Activated CD4-positive, alpha-beta memory T cell treated with anti-CD3 and anti-CD28 coated beads for 36 hours (primary cell): ENCODE results near the gene ABLIM2. TPM values are rescaled to one million over a fixed set of nuclear protein-coding genes. Genes with fewer than 3 reads are reported as not detected.

Experiments used
- CTCF ChIA-PET: fragments of 350-600 bp; sonication (Branson Sonifier 250); formaldehyde crosslinking; loops from one replicate; lab custom pipeline; 2021; ENCODE audit warnings: antibody characterized with exemption, inconsistent platforms; lab: Charles Lee
- POLR2A ChIA-PET: fragments of 350-600 bp; sonication (Branson Sonifier 250); formaldehyde crosslinking; loops from one replicate; lab custom pipeline; 2021; ENCODE audit warnings: antibody characterized with exemption; lab: Charles Lee
- DNase-seq: peaks from one replicate; pipeline ENCODE4 v3.0.0-alpha.2; 2020
- H3K27ac Mint-ChIP-seq: one replicate; pipeline ENCODE4 v1.8.0; 2021; ENCODE audit warnings: mixed read lengths
- H3K27me3 Mint-ChIP-seq: one replicate; pipeline ENCODE4 v1.8.0; 2021; ENCODE audit warnings: mixed read lengths
- H3K36me3 Mint-ChIP-seq: one replicate; pipeline ENCODE4 v1.8.0; 2021; ENCODE audit warnings: mixed read lengths
- H3K4me1 Mint-ChIP-seq: one replicate; pipeline ENCODE4 v1.8.0; 2021; ENCODE audit warnings: low read depth, mixed read lengths
- H3K4me3 Mint-ChIP-seq: one replicate; pipeline ENCODE4 v1.8.0; 2021; ENCODE audit warnings: mild to moderate bottlenecking, mixed read lengths
- H3K9me3 Mint-ChIP-seq: one replicate; pipeline ENCODE4 v1.8.0; 2021; ENCODE audit warnings: mixed read lengths
- intact Hi-C: fragments of 100-400 bp; cut with micrococcal nuclease; formaldehyde crosslinking; loops from one replicate; pipeline ENCODE4 v1.15.1; 2023
- total RNA-seq, 2 experiments: library from RNA; stranded (reverse); gene quantifications; one replicate each; pipeline ENCODE4 v1.2.3, GENCODE V29; 2021

ABLIM2 gene
- total RNA-seq, 2 experiments from 2014 or later: 0.55 to 0.63 TPM

DNA sequence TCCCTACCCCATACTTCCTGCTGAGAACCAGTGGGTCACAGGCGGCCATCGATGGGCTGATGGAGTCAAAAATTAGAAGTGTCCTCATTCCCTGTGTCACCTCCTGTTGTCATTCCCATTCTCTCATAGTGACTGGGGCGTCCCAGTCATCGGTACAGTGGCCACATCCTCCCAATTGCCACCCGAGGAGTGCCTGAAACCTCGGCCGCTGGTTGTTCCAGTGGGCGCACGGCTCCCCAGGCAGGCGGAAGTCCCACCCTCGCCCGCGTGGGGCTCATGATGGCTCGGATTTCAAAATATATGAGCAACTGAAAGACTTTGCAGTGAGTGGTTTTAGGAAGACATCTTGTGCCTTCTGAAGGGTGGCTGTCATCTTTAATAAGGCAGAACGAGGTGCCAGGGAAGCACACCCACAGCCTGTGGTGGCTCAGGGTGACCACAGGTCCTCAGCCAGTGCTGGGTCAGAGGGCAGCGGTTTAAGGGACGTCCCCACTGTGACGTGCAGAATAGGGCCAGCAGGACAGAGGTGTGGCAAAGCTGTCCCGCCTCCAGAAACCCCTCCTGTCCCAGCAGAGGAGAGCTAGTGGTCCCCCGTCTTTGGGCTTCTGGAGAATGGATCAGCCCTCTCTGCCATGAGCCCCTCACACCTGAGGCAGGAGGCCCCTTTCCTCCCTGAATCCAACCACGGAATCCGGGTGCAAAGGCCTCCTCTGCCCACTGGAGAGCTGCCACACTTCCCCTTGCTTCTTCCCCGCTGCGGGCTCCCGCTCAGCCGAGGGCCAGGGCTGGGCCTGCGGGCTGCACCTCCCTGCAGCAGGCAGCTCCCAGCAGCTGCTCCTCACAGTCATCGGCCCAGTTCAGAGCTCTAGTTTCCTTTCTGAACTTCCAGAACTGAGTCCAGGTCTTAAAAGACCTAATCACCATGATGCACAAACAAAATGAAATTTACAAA is 90.4 kb downstream of the ABLIM2 start:
- CTCF ChIA-PET: no interaction called here
- no peak for DNase-seq

DNA sequence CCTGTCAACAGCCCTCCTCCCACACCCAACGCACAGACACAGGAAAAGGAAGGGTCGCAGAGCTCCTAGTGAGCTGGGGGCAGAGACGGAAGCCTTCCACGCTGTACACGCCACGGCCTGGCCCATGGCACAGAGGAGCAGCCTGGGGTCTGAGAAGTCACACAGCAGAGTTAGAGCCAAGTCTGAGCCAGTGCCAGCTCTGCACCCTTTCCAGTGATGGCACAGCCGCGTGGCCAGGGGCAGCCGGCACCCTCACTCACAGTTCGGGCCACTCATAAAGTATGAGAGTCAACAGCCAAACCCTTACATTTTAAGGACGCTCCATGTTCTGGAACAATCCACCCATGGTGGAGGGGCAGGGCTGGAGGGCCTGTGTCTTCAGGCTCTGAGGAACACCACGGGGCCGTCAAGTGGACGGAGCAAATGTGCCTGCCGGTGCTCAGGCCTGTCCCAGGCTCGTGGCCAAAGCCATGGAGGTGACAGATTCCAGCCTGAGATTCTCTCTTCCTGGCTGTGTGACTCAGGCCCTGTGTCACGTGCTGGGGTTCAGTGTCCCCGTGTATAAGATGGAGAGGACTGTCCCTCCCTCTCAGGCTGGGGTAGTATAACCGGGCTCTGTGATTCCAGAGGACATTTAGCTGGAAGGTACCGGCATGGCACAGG is 91.2 kb downstream of the ABLIM2 start:
- H3K27ac Mint-ChIP-seq: no peak overlapping the region
- H3K4me1 Mint-ChIP-seq: no peaks in the 10 kb centered on the region
- ChIA-PET POLR2A (no interaction called here), CTCF (no interaction called here)
- DNase-seq: no peak
- H3K4me3 Mint-ChIP-seq: no peak overlapping the region
- H3K9me3 Mint-ChIP-seq: peaks cover 24% of the 10 kb centered on the region
- H3K36me3 Mint-ChIP-seq: peaks cover 9% of the 10 kb centered on the region
- intact Hi-C loops: no loop called here
- H3K27me3 Mint-ChIP-seq: peaks cover 1% of the 10 kb centered on the region

More for the DNA sequence above, 90.4 kb downstream of the ABLIM2 start:
- intact Hi-C loops: no loop called here
- Mint-ChIP-seq H3K9me3 (peaks cover 22% of the 10 kb centered on the region), H3K4me3 (no peak overlapping the region), H3K4me1 (no peaks in the 10 kb centered on the region), H3K27ac (no peak overlapping the region), H3K36me3 (peaks cover 8% of the 10 kb centered on the region), H3K27me3 (peaks cover 4% of the 10 kb centered on the region)
- POLR2A ChIA-PET: no interaction called here

DNA sequence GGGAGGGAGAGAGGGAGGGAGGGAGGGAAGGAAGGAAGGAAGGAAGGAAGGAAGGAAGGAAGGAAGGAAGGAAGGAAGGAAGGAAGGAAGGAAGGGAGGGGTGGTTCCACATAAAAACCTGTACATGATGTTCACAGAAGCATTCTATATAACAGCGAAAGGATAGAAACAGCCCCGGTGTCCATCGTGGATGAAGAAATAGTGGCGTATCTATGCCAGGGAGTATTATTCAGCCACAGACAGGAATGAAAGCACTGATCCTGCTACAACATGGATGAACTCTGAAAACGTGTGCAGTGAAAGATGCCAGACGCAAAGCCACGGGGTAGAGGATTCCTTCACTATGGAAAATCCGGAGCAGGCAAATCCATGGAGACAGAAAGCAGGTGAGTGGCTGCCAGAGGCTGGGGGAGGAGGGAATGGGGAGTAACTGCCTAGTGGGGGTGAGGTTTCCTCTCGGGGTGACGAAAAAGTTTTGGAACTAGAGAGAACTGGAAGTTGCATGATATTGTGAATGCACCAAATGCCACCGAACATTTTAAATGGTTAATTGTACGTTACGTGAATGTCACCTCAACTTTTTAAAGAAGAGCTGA is 92.2 kb downstream of the ABLIM2 start:
- H3K9me3 Mint-ChIP-seq: peaks cover 24% of the 10 kb centered on the region
- POLR2A ChIA-PET: no interaction called here
- H3K27ac Mint-ChIP-seq: no peak overlapping the region

DNA sequence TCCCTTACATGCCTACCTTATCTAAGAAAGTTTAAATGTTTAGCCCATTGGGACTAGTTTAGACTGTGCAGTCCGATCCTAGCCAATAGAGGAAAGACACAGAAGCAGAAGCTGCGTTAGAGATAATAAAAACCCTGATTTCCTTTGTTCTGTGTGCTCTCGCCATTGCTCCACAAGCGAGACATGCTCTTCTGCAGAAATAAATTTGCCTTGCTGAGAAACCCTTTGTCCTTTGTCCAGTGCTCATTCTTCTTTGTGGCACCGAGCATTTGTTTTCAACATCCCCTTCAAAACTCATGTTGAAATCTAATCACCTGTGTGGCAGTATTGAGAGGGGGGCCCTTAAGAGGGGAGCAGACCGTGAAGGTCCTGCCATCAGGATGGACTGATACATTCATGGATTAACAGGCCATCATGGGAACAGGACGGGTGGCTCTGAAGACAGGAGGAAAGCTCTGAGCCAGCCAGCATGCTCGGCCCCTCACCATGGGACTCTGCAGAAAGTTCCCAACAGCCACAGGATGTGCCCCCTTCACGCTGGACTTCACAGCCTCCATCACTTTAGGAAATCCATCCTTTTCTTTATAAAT is 94.5 kb downstream of the ABLIM2 start:
- DNase-seq: no peak
- H3K4me1 Mint-ChIP-seq: no peaks in the 10 kb centered on the region
- no peak overlapping the region for H3K4me3 Mint-ChIP-seq
- H3K36me3 Mint-ChIP-seq: peaks cover 9% of the 10 kb centered on the region
- POLR2A ChIA-PET: no interaction called here
- H3K9me3 Mint-ChIP-seq: peaks cover 24% of the 10 kb centered on the region
- intact Hi-C loops: no loop called here
- CTCF ChIA-PET: no interaction called here
- no peak overlapping the region for H3K27ac Mint-ChIP-seq
- no peaks in the 10 kb centered on the region for H3K27me3 Mint-ChIP-seq

More for the DNA sequence above, 92.2 kb downstream of the ABLIM2 start:
- peaks cover 9% of the 10 kb centered on the region for H3K36me3 Mint-ChIP-seq
- intact Hi-C loops: no loop called here
- H3K4me1 Mint-ChIP-seq: no peaks in the 10 kb centered on the region
- H3K4me3 Mint-ChIP-seq: no peak overlapping the region
- no peaks in the 10 kb centered on the region for H3K27me3 Mint-ChIP-seq
- DNase-seq: no peak
- CTCF ChIA-PET: no interaction called here

DNA sequence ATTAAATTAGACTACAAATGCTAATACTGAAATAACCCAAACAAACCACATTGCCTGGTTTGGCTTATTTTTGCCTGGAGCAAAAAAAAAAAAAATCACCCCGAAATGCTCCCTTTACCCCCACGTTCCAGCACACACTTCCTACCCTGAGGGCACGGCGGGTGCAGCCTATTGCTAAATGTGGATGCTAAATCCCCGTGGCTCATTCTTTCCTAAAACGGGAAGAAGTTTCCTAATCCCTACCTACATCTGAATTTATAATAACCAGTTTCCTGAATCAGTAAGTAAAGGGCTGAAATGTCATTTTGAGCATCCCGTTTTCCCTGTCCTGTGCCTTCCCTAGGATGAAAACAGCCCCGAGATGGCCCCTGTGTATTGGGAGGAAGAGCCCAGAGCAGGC is 97.0 kb downstream of the ABLIM2 start:
- intact Hi-C loops: no loop called here
- Mint-ChIP-seq H3K4me3 (no peak overlapping the region), H3K9me3 (peaks cover 24% of the 10 kb centered on the region), H3K27ac (no peak overlapping the region), H3K27me3 (no peaks in the 10 kb centered on the region), H3K4me1 (no peaks in the 10 kb centered on the region), H3K36me3 (peaks cover 9% of the 10 kb centered on the region)
- no peak for DNase-seq
- POLR2A ChIA-PET: no interaction called here
- CTCF ChIA-PET: no interaction called here

DNA sequence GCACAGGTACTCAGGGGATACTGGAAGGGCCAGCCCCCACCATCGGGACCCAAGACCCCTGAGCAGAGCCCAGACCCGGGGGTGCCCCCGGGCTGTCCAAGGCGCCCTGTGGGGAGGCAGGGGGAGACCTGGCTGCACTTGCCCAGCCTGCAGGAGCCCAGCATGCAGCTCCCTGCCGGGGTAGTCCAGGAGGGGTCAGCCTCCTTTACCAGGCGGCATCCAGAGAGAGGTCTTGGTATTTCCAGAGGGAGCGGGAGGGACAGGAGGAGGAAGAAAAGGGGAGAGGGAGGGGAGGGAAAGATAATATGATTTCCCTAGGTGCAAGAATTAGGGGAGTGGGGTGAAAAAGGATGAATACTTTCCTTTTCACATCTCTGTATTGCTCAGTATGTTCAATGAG is 97.5 kb downstream of the ABLIM2 start:
- H3K4me3 Mint-ChIP-seq: no peak overlapping the region
- peaks cover 9% of the 10 kb centered on the region for H3K36me3 Mint-ChIP-seq
- H3K27ac Mint-ChIP-seq: no peak overlapping the region
- CTCF ChIA-PET: no interaction called here
- peaks cover 24% of the 10 kb centered on the region for H3K9me3 Mint-ChIP-seq
- H3K27me3 Mint-ChIP-seq: no peaks in the 10 kb centered on the region
- intact Hi-C loops: no loop called here
- H3K4me1 Mint-ChIP-seq: no peaks in the 10 kb centered on the region
- no peak for DNase-seq
- POLR2A ChIA-PET: no interaction called here

DNA sequence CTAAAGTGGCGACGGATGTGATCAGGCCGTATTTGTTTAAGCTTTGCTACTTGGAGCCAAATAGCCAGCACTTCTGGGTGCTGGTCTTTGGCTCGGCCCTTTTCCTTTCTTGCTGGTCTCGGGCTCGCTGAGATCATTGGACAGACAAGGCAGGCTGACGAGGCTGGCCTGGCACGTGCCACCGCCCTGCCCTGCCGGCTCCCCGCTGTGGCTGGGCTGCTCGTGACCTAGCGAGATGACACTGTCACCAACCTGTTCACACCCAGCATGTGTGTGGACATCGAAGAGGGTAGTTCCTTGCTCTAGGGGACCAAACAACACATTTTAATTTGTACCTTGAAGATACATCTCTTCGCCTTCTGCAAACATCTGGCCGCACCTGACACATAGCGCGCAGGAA is 98.0 kb downstream of the ABLIM2 start:
- POLR2A ChIA-PET: no interaction called here

DNA sequence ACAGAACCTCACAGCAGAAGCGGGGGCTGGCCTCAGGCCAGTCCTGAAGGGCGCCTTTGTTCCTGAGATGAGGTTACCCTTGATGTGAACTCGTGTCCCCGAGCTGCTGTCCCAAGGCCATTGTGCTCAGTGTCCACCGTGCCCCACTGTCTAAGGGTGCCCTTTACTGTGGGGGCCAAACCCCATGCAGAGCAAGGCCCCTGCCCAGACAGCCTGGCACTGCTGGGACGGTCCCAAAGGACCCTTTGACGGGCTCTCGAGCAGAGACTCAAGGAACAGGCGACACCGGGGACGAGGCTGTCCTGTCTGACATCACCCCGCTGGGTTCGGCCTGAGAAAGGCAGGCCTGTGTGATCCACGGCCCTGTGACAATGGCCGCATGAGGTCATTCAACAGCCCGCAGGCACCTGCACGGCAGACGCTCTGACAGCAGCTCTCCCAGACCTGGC is 100.6 kb downstream of the ABLIM2 start:
- ChIA-PET CTCF (no interaction called here), POLR2A (no interaction called here)
- H3K9me3 Mint-ChIP-seq: peaks cover 11% of the 10 kb centered on the region
- H3K4me3 Mint-ChIP-seq: no peak overlapping the region
- H3K36me3 Mint-ChIP-seq: peaks cover 8% of the 10 kb centered on the region
- H3K4me1 Mint-ChIP-seq: no peaks in the 10 kb centered on the region
- intact Hi-C loops: no loop called here
- H3K27ac Mint-ChIP-seq: no peak overlapping the region
- no peak for DNase-seq
- H3K27me3 Mint-ChIP-seq: no peaks in the 10 kb centered on the region

More for the DNA sequence above, 98.0 kb downstream of the ABLIM2 start:
- Mint-ChIP-seq H3K27ac (no peak overlapping the region), H3K36me3 (peaks cover 9% of the 10 kb centered on the region), H3K4me1 (no peaks in the 10 kb centered on the region), H3K9me3 (peaks cover 24% of the 10 kb centered on the region), H3K4me3 (no peak overlapping the region), H3K27me3 (no peaks in the 10 kb centered on the region)
- intact Hi-C loops: no loop called here
- CTCF ChIA-PET: no interaction called here
- no peak for DNase-seq

DNA sequence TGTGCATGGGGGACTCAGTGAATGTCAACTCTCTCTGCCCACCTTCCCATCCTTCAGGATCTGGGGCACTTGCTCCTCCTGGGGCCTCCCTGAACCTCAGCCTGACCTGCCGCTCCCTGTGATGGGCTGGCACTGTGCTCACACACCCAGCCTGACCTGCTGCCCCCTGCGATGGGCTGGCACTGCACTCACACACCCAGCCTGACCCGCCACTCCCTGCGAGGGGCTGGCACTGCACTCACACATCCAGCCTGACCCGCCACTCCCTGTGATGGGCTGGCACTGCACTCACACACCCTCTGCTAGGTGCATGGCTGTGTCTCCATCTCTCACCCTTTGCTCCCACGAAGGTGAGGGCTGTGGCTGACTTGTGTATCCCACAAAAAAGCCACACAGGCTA is 103.4 kb downstream of the ABLIM2 start:
- ChIA-PET CTCF (no interaction called here), POLR2A (no interaction called here)
- Mint-ChIP-seq H3K27me3 (no peaks in the 10 kb centered on the region), H3K4me1 (no peaks in the 10 kb centered on the region), H3K36me3 (peaks cover 8% of the 10 kb centered on the region), H3K9me3 (peaks cover 11% of the 10 kb centered on the region), H3K27ac (no peak overlapping the region), H3K4me3 (no peak overlapping the region)
- intact Hi-C loops: no loop called here
- no peak for DNase-seq

DNA sequence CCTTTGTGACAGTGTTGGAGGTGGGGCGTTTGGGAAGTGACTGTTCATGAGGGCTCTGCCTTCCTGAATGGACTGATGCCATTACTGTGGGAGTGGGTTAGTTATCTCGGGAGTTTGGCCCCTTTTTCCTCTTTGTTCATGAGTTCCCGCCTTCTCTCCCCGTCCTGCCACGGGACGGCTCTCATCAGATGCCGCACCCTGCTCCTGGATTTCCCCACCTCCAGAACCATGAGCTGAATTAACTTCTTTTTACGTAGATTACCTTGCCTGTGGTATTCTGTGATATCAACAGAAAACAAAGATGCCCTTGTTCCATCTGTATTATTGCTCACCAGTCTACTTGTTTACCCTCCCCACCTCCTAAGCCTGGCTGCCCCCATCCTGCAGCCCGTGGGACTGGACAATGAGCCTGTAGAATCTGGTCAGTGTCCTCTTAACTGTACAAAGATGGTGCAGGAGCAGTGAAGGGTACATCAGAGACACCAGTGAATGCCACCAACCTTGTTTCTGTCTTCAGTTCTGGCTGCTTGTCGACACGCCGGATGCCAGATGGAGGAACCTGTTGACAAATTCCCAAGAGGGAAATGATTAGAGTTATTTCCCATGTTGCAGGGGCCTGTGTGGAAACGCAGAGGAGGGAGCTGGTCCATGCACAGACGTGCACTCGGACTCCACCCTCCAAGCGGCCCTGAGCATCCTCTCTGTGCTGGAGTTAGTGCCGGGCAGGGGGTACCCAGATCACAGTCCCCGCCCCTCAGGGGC is 104.7 kb downstream of the ABLIM2 start:
- Mint-ChIP-seq H3K27ac (no peak overlapping the region), H3K9me3 (peaks cover 11% of the 10 kb centered on the region), H3K27me3 (no peaks in the 10 kb centered on the region), H3K4me3 (no peak overlapping the region), H3K4me1 (no peaks in the 10 kb centered on the region), H3K36me3 (peaks cover 8% of the 10 kb centered on the region)
- ChIA-PET CTCF (interaction anchor here (1.1 kb wide), 1 partner anchor 863 kb away, joined by 3 read pairs; no protein-coding TSS in a partner anchor), POLR2A (no interaction called here)
- intact Hi-C loops: no loop called here
- DNase-seq: no peak

DNA sequence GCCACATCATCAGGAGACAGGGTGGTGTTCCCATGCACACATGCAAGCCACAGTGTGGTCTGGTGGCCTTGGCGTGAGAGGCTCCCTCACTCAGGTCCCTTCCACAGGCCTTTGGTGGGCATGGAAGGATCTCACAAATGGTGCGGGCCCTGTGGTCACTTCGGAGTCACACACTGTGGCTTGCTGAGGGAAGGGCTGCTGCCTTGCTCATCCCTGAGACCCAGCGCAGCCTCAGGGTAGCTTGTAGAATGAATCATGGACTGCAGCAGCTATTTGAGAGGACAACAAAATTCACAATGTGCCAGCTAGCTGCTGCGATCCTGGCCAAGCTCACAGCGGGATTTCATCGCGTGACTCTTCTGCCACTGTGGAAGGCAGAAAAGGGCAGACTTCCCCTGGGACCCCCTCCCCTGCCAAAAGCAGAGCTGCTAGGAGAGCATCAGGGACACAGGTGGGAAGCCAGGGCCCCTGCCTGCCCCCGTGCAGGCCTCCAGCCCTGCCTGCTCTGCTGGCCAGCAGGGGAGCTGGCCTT is 106.4 kb downstream of the ABLIM2 start:
- H3K9me3 Mint-ChIP-seq: peaks cover 11% of the 10 kb centered on the region
- CTCF ChIA-PET: no interaction called here
- H3K4me1 Mint-ChIP-seq: no peaks in the 10 kb centered on the region
- intact Hi-C loops: no loop called here
- H3K27me3 Mint-ChIP-seq: no peaks in the 10 kb centered on the region
- H3K4me3 Mint-ChIP-seq: no peak overlapping the region
- POLR2A ChIA-PET: no interaction called here
- no peak for DNase-seq
- H3K27ac Mint-ChIP-seq: no peak overlapping the region
- H3K36me3 Mint-ChIP-seq: peaks cover 8% of the 10 kb centered on the region
